GM21723 (cell line): ENCODE data around the gene ANTXR1.
A peak's percentile ranks its signal among the peaks of the same experiment; 100 is the strongest.

Experiments used
- ATAC-seq: cut with Tn5 transposase; IDR thresholded peaks from one replicate; pipeline ENCODE4 v1.9.1; 2021; ENCODE audit warnings: mild to moderate bottlenecking, moderate library complexity; ENCODE audit not compliant: unreplicated experiment

ANTXR1 gene

DNA sequence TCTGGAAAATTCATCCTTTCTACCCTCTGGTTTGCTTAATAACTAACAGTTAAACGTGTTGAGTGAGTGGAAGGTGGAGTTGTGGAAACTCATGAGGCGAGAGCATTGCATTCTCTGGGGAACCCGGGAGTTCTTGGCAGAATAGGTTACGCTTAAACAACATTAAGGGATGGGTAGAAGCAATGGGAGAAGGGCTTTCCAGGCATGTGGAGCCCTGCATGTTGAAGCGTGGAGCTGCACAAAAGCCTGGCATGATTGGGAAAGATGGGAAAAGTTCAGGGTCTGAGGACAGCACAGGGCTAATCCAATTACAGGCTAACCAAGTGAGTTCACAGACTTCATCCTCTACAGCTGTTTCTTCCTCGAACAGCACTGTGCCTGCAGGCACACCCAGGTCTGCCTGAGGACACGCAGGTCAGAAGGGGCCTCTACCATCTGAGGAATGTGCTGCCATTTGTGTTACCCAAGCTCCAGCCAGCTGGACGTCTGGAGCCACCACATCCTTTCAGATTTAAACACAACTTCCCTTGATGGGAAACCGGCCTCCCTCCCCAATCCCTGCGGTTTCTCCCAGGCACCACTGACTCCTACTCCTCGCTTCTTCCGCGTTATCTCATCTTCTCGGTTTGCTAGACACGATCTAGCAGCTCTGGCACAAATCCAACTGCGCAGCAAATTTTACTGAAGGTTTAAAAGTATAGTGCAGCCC lies 164.2 kb downstream of the ANTXR1 start:
- no peak for ATAC-seq

DNA sequence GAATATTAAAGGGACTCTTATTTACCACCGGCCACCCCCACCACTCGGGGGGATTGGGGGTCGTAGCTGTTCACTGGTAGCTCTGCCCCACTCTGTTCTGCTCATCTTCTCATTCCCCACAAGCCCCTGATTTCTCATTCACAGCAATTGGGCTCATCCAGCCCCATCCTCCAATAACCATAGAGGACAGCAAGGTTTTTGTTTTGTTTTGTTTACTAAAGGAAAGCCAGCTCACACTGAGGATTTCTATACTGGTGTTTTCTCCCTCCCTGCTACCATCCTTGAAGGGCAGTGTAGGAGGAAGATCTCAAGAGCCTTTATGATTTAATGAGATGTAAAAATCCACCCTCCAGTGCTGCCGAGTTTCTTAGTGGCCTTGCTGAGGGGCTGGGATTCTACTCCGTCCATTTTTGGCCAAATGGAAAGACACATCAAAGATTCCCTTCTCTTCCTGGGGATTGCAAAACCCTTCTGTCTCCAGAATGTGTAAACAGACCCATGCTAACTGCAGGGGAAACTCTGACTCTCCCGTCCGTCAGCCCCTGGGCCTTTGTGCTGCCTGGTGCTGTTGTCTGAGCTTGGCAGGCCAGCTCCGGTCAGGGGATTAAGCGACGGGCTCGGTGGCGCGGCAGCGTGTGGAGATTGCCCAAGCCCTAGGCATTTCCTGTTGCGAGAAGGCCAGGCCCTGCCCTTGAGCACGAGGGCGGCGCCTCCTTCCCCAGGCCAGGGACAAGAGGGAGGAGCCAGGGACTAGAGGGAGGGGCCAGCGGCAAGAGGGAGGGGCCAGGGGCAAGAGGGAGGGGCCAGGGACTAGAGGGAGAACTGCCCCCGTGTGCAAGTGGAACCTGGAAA lies 165.0 kb downstream of the ANTXR1 start:
- peak; percentile 63 for ATAC-seq

DNA sequence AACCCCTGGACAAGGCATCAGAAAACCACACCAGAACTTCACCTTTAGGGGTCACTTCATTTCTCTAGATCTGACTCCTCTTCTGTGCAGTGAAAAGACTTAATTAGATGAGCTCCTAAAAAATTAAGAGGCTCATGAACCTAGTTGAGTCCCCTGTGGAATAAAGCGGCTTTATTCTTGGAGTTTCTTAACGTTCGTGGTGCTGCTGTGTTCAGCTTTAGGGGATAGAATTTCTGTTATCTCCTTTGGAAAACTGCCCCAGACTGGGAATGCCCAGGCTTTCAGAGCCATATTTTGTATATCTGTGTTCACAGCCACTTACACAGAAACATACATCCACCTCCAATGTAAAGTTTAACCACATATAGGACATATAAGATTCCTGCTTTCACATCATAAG lies 165.8 kb downstream of the ANTXR1 start:
- no peak for ATAC-seq

DNA sequence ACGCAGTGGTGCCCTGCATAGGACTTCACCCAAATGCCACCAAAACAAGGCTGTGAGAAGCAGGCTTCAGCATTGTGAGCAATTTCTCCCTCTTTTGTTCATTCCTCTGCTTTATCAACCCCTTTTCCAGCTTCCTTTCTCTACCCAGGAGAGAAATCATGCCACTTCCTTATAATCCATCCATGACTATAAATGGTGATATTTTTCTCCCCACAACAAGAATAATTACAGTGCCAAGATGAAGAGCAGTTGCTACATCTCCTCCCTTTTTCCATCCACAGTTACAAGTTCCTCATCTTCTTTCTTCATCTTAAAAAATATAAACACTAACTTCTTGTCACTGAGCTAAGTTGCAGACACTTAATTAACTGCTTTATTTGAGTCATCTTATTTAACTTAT lies 167.2 kb downstream of the ANTXR1 start:
- no peak for ATAC-seq

DNA sequence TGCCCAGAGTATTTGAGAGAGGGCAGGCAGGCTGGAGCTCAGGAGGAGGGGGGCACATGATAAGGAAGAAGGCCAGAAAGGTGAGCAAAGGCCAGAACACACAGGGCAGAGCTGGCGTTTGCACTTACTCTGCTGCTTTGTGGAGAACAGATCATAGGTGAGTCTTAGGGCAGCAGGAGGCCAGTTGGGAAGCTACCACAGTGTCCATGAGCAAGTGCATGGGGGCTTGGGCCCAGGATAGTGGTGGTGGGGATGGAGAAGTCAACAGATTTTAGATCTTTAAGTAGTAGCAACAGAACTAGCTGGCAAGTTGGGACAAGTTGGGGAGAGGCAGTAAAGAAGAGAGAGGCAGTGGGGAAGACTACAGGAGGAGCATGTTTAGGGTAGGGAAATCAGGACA lies 168.0 kb downstream of the ANTXR1 start:
- ATAC-seq = no peak

DNA sequence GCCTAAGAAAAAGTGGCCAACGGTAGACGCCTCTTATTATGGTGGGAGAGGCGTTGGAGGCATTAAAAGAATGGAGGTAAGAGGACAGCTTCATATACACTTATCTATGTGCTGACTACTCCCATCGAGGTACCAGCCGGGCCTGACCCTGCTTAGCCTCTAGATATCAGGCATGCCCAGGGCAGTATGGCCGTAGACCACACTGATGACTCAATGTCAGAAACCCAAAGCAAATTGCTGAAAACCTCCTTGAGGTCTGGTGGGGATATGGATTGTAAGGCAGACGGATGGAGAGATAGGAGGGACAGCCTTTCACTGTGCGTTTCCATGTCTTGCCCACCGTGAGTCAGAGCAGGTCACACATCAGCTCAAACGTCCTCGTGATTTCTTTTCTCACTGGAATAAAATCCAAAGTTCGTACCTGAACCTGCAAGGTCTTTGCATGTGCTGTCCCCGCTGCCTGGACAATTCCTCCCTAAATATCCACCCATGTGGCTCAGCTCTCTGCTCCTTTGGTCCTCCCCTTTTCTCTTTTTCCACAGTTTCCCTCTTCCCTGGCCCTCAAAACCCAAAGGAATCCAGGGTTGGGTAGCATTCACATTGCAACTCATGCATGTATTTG lies 168.9 kb downstream of the ANTXR1 start:
- no peak for ATAC-seq

DNA sequence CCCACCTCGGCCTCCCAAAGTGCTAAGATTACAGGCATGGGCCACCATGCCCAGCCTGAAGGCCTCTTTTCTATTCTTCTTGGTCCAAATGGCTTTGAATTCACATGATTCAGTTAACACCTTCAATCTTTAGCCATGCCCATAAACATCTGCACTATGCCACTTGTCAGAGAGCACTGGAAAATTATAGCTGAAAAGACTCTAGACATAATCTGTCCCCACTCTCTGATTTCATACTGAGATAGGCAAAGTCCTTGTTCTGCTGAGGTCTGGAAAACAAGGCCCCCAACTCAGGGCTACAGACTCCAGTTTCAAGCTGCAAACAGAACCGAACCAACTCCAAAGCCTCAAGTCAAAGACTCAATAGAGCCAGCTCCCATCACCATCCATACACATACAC lies 170.7 kb downstream of the ANTXR1 start:
- no peak for ATAC-seq

DNA sequence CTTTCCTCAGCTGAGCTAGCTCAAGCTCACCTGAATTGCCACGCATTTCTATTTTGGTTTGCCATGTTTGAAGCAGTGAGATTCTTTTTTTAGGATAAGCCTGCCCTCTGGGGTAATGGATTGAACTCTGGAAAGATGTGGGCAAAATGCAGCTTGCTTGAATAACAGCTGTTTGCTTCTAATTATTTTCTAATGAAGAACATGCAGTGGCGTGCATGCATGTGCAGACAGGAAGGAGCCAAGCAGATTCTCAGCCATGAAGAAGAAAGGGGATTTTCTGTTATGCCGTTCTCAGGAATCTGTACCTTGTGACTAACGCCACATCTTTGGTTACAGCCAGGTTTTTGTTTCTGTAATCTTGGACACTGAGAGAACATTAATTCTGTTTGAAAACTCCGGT lies 171.2 kb downstream of the ANTXR1 start:
- no peak for ATAC-seq

DNA sequence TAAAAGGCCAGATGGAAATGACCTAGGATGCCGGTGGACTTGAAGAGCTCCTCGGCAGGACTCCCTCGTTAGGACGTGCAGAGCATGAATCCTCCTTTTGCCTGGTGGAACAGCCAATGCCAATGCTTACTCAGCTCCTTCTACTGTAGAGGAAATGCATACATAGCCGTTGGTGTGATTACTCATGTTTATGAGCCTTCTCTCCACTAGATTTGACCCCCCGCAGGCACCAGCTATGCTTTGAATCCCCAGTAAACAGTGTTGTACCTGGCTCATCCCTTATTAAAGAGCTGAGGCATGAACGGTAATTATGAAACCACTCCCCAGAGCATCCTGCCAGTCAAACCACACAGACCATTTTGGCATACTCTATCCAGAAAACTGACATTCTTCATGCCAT lies 172.8 kb downstream of the ANTXR1 start:
- no peak for ATAC-seq

DNA sequence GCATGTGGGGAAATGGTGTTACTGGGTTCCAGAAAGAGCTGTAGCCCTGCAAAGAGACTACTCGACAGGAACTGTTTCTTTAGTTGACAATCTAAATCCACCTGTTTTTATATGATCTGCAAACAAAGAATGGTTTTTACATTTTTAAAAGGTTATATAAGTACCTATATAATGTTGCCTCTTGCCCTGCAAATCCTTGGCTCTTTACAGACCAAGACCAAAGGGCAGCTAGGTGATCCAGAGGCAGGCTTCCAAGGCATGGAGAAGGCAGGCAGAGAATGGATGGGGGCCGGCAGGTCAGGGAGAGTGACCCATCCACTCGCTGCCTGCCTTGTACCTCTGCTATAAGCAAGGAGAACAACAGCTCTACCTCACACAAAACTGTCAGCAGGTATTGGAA lies 173.6 kb downstream of the ANTXR1 start:
- no peak for ATAC-seq

DNA sequence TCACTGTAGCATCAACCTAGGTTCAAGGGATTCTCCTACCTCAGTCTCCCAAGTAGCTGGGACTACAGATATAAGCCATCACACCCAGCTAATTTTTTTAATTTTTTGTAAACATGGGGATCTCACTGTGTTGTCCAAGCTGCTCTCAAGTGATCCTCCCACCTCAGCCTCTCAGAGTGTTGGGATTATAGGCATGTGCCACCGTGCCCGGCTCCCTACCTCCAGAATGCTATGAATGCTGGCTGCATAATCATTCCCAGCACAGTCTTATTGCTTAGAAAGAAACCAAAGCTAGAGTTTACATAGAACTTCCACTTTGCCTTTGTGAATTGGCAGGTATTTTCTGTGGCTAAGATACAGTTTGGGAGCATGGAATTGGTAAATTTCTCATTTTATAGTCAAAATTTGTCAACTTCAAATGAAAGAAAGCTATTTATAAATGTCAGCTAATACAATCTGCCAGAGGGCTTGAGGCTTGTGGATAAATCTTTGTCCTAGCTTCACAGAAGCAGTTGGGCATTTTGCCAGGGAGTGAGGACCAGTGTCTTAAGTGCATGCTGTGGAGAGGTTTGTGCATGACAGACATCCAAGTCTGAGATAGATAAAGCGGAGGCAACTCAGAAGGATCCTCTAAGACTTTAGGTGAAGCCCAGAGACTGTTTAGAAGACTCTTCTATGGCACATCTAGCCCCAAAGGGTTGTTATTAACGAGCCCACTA lies 175.4 kb downstream of the ANTXR1 start:
- no peak for ATAC-seq

DNA sequence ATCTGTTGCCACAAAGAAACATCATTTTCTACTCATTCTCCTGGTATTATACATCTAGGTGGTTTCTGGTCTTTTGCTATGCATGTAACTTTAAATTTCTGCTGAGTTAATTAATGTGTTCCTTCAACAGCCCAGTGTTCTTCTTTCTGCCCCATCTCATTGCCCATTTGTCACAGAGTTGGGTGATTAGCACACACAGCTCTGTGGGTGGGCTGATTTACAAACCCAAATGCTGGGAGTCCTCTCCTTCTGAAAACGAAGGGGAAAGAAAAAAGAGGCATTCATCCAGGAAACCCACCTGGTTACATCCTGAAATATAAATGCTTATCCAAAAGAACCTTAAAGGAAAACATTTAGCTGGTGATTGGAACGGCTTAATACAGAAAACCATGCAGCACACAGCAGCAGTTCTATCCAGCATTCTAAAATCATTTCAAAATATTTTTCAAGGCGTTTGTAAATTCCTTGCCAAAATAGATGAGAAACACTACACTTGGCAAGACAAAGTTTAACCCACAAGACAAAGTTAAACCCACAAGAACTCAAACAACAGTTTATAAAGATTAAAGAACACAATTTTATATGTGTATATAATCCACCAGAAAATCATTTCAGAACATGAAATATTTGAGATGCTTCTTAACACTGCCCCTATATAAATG lies 177.9 kb downstream of the ANTXR1 start:
- no peak for ATAC-seq

DNA sequence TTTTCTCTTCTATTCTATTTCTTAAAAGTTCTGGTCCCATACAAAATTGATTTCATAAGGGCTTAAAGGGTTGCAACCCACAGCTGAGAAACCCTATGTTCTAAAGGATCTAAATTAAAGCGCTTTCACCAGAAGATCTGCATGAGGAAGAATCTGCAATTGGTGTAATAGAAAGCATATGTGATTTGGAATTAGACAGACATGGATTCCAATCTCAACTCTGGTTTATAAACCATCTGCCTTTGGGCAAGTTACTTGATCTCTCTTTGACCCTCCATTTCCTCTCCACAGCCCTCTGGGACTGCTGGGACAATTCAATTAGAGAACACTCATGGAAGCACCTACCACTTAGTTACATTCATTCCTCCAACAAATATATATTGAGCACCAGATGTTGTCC lies 178.7 kb downstream of the ANTXR1 start:
- no peak for ATAC-seq

DNA sequence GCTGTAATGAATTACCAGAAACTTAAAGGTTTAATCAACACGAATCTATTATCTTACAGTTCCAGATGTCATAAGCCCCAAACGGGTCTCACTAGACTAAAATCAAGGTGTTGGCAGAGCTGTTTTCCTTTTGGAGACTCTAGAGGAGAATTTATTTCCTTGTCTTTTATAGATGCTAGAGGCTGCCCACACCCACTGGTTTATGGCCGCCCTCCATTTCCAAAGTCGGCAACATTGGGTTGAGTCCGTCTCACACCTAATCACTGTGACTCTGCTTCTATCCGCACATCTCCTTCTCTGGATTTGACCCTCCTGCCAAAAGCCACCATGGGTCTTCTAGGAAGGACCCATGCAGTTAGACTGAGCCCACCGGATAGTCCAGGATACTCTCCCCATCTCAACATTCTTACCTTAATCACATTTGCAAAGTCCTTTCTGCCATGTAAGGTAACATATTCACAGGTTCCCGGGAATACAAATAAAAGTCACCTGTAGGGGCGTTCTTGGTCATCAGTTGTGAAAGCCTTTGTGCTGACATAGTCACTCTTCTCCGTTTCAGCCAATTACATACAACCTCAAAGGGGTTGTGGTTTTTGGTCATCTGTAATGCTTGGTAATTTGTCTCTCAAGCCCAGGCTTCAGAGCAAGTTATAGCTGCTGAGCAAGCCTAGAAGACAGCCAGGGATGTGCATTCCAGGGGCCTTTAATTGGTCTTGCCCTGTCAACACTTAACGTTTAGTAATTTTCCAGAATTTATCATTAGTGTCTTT lies 179.4 kb downstream of the ANTXR1 start:
- no peak for ATAC-seq

DNA sequence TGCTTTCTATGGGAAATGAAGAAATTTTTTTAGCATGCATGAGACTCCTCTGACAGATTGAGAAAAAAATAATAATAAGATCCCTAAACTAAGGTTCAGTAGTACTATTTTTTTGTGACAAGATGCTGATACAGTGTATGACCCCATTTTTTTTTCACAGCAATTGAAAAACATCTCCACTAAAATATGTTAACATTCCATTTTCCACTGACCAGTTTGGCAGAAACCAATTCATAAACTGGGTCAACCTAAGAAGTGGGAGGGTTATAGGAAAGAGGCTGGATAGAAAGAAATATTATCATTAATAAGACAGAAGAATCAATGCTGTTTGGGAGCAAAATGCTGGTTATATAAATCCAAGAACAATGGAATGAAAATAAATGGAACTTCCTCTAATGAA lies 182.7 kb downstream of the ANTXR1 start:
- no peak for ATAC-seq

DNA sequence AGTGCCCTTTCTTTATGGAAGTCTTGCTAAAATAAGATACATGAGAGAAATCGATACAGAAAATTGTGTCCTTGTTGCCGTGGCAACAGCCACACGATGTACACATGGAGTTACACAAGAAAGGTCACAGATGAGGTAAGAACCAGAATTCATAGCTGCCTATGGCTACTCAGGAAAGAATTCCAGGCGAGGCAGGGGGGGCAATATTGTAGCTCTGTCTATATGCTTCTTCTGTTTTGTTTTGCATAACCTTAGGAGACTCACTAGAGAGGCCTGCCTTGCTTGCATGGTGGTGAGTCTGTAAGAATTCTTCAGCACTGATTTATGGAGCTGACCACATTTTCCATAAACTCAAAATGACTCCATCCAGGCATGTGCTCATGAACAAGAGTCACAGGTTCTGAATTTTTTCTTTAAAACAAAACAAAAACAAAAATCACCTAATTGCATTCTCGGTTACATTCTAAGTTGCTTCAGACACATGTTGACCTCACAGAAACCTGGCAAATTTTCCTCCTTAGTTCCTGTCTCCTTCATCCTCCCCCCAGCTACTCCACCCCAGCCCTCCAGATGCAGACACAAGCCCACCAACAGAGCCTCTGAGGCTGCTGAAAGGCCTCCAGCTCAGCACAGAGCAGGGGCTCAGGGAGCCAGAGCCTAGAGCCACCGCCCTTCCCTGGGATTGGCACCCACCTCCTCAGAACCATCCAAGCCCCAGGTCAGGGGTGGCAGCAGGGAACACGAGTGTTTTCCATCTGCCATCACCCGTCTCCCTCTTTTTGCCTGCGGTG lies 183.5 kb downstream of the ANTXR1 start:
- no peak for ATAC-seq

DNA sequence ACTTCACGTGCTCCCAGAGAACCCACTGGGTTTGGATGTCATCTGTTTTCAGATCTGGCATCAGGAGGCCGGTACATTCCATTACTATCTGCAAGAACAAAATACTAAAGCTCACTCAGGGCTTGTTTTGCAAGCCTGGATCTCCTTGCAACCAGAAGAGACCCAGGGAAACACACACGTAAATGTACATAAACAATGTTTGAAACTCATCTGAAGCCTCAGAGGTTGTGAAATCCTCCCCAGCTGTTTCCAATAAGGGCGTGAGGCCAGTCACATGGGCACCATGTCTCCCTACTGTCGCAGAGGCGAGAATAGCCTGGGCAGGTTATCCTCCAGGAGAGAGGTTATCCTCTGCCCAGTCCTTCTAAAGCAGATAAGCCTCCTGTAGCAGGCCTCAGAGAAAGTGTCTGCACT lies 187.1 kb downstream of the ANTXR1 start:
- ATAC-seq = no peak

DNA sequence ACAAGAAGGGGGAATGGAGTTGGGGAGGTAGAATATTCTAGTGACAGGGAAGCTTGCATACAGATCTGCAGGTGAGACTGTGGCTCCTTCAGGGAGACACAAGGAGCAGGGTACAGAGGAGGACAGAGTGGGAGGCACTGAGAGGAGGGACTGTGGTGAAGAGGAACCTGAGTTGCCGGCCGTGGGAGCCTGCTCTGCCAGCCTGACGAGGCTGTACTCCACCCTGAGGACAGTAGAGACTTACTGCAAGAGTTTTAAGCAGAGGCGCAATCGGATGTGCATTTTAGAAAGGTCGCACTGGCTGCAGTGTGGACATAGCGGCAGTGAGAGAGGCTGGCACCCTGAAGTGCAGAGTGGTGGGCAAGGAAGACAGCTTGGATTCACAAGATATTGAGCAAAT lies 188.3 kb downstream of the ANTXR1 start:
- ATAC-seq = no peak

DNA sequence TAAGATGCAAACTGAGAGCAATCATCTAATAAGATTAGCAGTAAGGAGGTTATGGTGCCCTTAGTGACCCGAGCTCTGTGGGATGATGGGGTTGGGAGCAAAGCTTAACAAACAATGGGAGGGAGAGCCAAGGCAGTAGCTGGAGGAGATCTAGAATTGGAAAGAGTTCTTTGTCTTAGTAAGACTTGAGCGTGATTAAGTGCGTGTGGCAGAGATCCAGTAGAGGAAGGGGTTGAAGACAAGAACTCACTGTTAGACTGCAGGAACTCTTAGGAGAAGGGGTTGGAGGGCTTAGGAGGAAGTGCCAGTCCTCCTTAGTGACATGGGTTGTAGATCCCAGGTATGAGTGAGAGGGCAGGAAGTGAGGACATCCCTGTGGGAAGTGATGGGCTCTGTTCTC lies 189.3 kb downstream of the ANTXR1 start:
- no peak for ATAC-seq
